H1 (cell line): ENCODE results near the gene METTL1. TPM values are rescaled to one million over a fixed set of nuclear protein-coding genes. Genes with fewer than 3 reads are reported as not detected.

Source experiments
- CTCF ChIA-PET: fragments of 300-600 bp; sonication (Branson Sonifier 250); formaldehyde crosslinking; loops from one replicate; lab custom pipeline; 2021; ENCODE audit not compliant: partially characterized antibody; lab: Charles Lee
- POLR2A ChIA-PET: fragments of 300-600 bp; sonication (Branson Sonifier 250); formaldehyde crosslinking; loops from one replicate; lab custom pipeline; 2021; ENCODE audit warnings: inconsistent platforms; ENCODE audit not compliant: partially characterized antibody; lab: Charles Lee
- DNase-seq, 2 experiments: peaks; one replicate each; pipeline versions ENCODE4 v3.0.0 to v3.0.0-alpha.2; 2010 to 2022; ENCODE audit warnings: low spot score in 2 of 2, low read depth in 1 of 2, mixed read lengths in 1 of 2
- FAIRE-seq: peaks from 2 replicates; lab custom pipeline; 2011; peaks lifted over from hg19 to GRCh38; lab: Jason Lieb, UNC
- H2AFZ ChIP-seq: 2 replicates; pipeline ENCODE4 v1.8.1; 2012; ENCODE audit warnings: low read length, inconsistent platforms
- H2AK5ac ChIP-seq: 2 replicates; pipeline ENCODE4 v1.6.1; 2013; ENCODE audit warnings: low read depth, low read length
- H2BK120ac ChIP-seq: replicated peaks from 2 replicates; pipeline ENCODE3; 2013; ENCODE audit warnings: low read depth, low read length, inconsistent platforms
- H2BK12ac ChIP-seq: 2 replicates; pipeline ENCODE4 v1.6.1; 2013; ENCODE audit warnings: low read depth, low read length
- H2BK15ac ChIP-seq: 2 replicates; pipeline ENCODE4 v1.6.1; 2013; ENCODE audit warnings: low read length
- H2BK20ac ChIP-seq: 2 replicates; pipeline ENCODE4 v1.6.1; 2013; ENCODE audit warnings: low read length
- H2BK5ac ChIP-seq: 2 replicates; pipeline ENCODE4 v1.6.1; 2013; ENCODE audit warnings: low read depth, low read length
- H3K14ac ChIP-seq: 2 replicates; pipeline ENCODE4 v1.6.1; 2013; ENCODE audit warnings: inconsistent platforms; ENCODE audit not compliant: insufficient read length
- H3K18ac ChIP-seq: 2 replicates; pipeline ENCODE4 v1.6.1; 2013; ENCODE audit warnings: low read length; ENCODE audit errors: extremely low read depth
- H3K23ac ChIP-seq: 2 replicates; pipeline ENCODE4 v1.6.1; 2013; ENCODE audit warnings: inconsistent platforms; ENCODE audit not compliant: insufficient read length
- H3K23me2 ChIP-seq: 2 replicates; pipeline ENCODE4 v1.6.1; 2013; ENCODE audit warnings: low read depth, low read length
- H3K27ac ChIP-seq: 2 replicates; pipeline ENCODE4 v1.6.1; 2011; ENCODE audit warnings: low read depth, low read length, inconsistent platforms
- H3K27me3 ChIP-seq, 4 experiments: replicated peaks in 1 of 4; 1 replicate in 1 of 4; 2 replicates in 3 of 4; pipeline versions ENCODE4 v1.6.1 to v1.8.1; 2011 to 2013; ENCODE audit warnings: low read length in 3 of 4, mild to moderate bottlenecking in 3 of 4, inconsistent platforms in 2 of 4, mixed read lengths in 2 of 4, moderate library complexity in 1 of 4; ENCODE audit not compliant: control insufficient read depth in 3 of 4, insufficient read depth in 3 of 4; ENCODE audit errors: extremely low read depth in 1 of 4
- H3K36me3 ChIP-seq, 4 experiments: 2 replicates each; pipeline versions ENCODE4 v1.6.1 to v1.8.1; 2011 to 2013; ENCODE audit warnings: mild to moderate bottlenecking in 4 of 4, low read length in 3 of 4, moderate library complexity in 2 of 4, control low read depth in 1 of 4, inconsistent platforms in 1 of 4; ENCODE audit not compliant: insufficient read depth in 4 of 4, control insufficient read depth in 2 of 4
- H3K4ac ChIP-seq: replicated peaks from 2 replicates; pipeline ENCODE3; 2013; ENCODE audit warnings: low read length, low read depth, mixed read lengths, inconsistent platforms; ENCODE audit not compliant: insufficient read length
- H3K4me1 ChIP-seq, 4 experiments: replicated peaks in 1 of 4; 1 replicate in 1 of 4; 2 replicates in 3 of 4; pipeline versions ENCODE4 v1.6.1 to v1.8.1; 2011 to 2013; ENCODE audit warnings: low read length in 3 of 4, inconsistent platforms in 2 of 4, mixed read lengths in 1 of 4; ENCODE audit not compliant: insufficient read depth in 4 of 4, control insufficient read depth in 3 of 4
- H3K4me2 ChIP-seq, 2 experiments: 2 replicates each; pipeline versions ENCODE4 v1.6.1 to v1.8.1; 2011 to 2013; ENCODE audit warnings: low read depth in 2 of 2, low read length in 2 of 2, control low read depth in 1 of 2, inconsistent platforms in 1 of 2, mild to moderate bottlenecking in 1 of 2; ENCODE audit not compliant: insufficient read depth in 1 of 2
- H3K4me3 ChIP-seq, 4 experiments: fragments of 200-600, 300-600 bp in 1 of 4; sonication (generic), shearing (Covaris generic), sonication (Bioruptor Twin) in 1 of 4; 2 replicates each; pipeline versions ENCODE4 v1.5.1 to v1.8.1; 2011 to 2016; ENCODE audit warnings: low read length in 4 of 4, low read depth in 3 of 4, control low read depth in 2 of 4, inconsistent platforms in 2 of 4, mild to moderate bottlenecking in 2 of 4, mixed read lengths in 1 of 4, moderate library complexity in 1 of 4; ENCODE audit not compliant: insufficient read depth in 2 of 4; ENCODE audit errors: extremely low read depth in 1 of 4
- H3K56ac ChIP-seq: replicated peaks from 2 replicates; pipeline ENCODE3; 2013; ENCODE audit warnings: low read depth, mild to moderate bottlenecking, mixed read lengths, low read length, inconsistent platforms; ENCODE audit not compliant: insufficient read length
- H3K79me1 ChIP-seq: 2 replicates; pipeline ENCODE4 v1.6.1; 2013; ENCODE audit warnings: low read depth, low read length, control low read depth
- H3K79me2 ChIP-seq, 2 experiments: 2 replicates each; pipeline versions ENCODE4 v1.6.1 to v1.8.1; 2012 to 2013; ENCODE audit warnings: low read length in 2 of 2, mild to moderate bottlenecking in 2 of 2, inconsistent platforms in 1 of 2; ENCODE audit not compliant: insufficient read depth in 2 of 2, control insufficient read depth in 1 of 2
- H3K9ac ChIP-seq, 4 experiments: replicated peaks in 1 of 4; 1 replicate in 1 of 4; 2 replicates in 3 of 4; pipeline versions ENCODE4 v1.6.1 to v1.8.1; 2011 to 2013; ENCODE audit warnings: low read depth in 3 of 4, low read length in 3 of 4, control low read depth in 2 of 4, mild to moderate bottlenecking in 2 of 4, moderate library complexity in 2 of 4, inconsistent platforms in 1 of 4; ENCODE audit errors: extremely low read depth in 1 of 4
- H3K9me3 ChIP-seq, 2 experiments: 2 replicates each; pipeline versions ENCODE4 v1.6.1 to v1.8.1; 2012 to 2013; ENCODE audit warnings: mild to moderate bottlenecking in 2 of 2, moderate library complexity in 2 of 2, control low read depth in 1 of 2, inconsistent platforms in 1 of 2, low read depth in 1 of 2, low read length in 1 of 2, mixed read lengths in 1 of 2; ENCODE audit not compliant: insufficient read depth in 2 of 2
- H4K20me1 ChIP-seq, 2 experiments: replicated peaks in 1 of 2; 2 replicates each; pipeline versions ENCODE3 to v1.8.1; 2011 to 2013; ENCODE audit warnings: inconsistent platforms in 2 of 2, low read length in 2 of 2, mild to moderate bottlenecking in 1 of 2; ENCODE audit not compliant: insufficient read depth in 2 of 2, control insufficient read depth in 1 of 2
- H4K5ac ChIP-seq: 2 replicates; pipeline ENCODE4 v1.6.1; 2013; ENCODE audit warnings: low read length, low read depth, mixed read lengths, inconsistent platforms; ENCODE audit not compliant: insufficient read length
- H4K8ac ChIP-seq: 2 replicates; pipeline ENCODE4 v1.8.0; 2013; ENCODE audit warnings: mild to moderate bottlenecking, moderate library complexity, low read length, inconsistent platforms; ENCODE audit not compliant: insufficient read depth; ENCODE audit errors: extremely low read depth
- H4K91ac ChIP-seq: replicated peaks from 2 replicates; pipeline ENCODE3; 2013; ENCODE audit warnings: low read length, mixed read lengths, inconsistent platforms; ENCODE audit not compliant: insufficient read length
- BACH1 ChIP-seq: IDR thresholded peaks from 2 replicates; pipeline ENCODE4 v1.6.1; 2012; ENCODE audit warnings: low read length, improper control_type of control experiment
- GTF2F1 ChIP-seq: IDR thresholded peaks from 2 replicates; pipeline ENCODE4 v1.6.1; 2012; ENCODE audit warnings: low read depth, low read length, improper control_type of control experiment, borderline replicate concordance
- MAX ChIP-seq: IDR thresholded peaks from 2 replicates; pipeline ENCODE4 v1.6.1; 2012; ENCODE audit warnings: inconsistent platforms
- NRF1 ChIP-seq: IDR thresholded peaks from 2 replicates; pipeline ENCODE4 v1.6.1; 2011; ENCODE audit warnings: mild to moderate bottlenecking, low read depth, low read length, improper control_type of control experiment
- POLR2A ChIP-seq, 2 experiments: IDR thresholded peaks; 1 replicate in 1 of 2; 2 replicates in 1 of 2; pipeline ENCODE4 v1.6.1; 2011; ENCODE audit warnings: low read depth in 2 of 2, low read length in 2 of 2, mild to moderate bottlenecking in 2 of 2; ENCODE audit errors: control extremely low read depth in 1 of 2
- RFX5 ChIP-seq: IDR thresholded peaks from 2 replicates; pipeline ENCODE4 v1.6.1; 2011; ENCODE audit warnings: low read depth, low read length, improper control_type of control experiment, borderline replicate concordance
- RXRA ChIP-seq: IDR thresholded peaks from 2 replicates; pipeline ENCODE4 v1.6.1; 2011; ENCODE audit warnings: low read depth, mild to moderate bottlenecking, low read length, moderate library complexity; ENCODE audit not compliant: insufficient read depth
- SP1 ChIP-seq: IDR thresholded peaks from 2 replicates; pipeline ENCODE4 v1.6.1; 2011; ENCODE audit warnings: low read depth, low read length
- SP4 ChIP-seq: IDR thresholded peaks from 2 replicates; pipeline ENCODE4 v1.6.1; 2012; ENCODE audit warnings: low read length, inconsistent platforms
- TCF12 ChIP-seq: IDR thresholded peaks from 2 replicates; pipeline ENCODE4 v1.6.1; 2011; ENCODE audit warnings: low read depth, mild to moderate bottlenecking, low read length
- WGBS, 2 experiments: shearing (Covaris generic) in 1 of 2; methylation state at CpG; one replicate each; pipeline versions ENCODE4 v1.1.6 to v1.1.7; 2013 to 2015; ENCODE audit warnings: low lambda C conversion rate in 2 of 2, mixed read lengths in 2 of 2, inconsistent platforms in 1 of 2, low coverage in 1 of 2, missing lambda C conversion rate in 1 of 2; ENCODE audit not compliant: insufficient replicate concordance in 2 of 2, insufficient coverage in 1 of 2, insufficient read length in 1 of 2; ENCODE audit errors: extremely low coverage in 1 of 2, missing lambda C conversion rate in 1 of 2; 5-methylcytosine and 5-hydroxymethylcytosine counted together
- polyA plus RNA-seq, 7 experiments: library from polyadenylated mRNA; depleted of rRNA in 3 of 7; stranded (reverse) in 5 of 7; unstranded in 2 of 7; fragments of >200 nt in 5 of 7; fragments of 200-250 nt in 2 of 7; gene quantifications; 1 replicate in 5 of 7; 2 replicates in 1 of 7; 4 replicates in 1 of 7; pipeline versions ENCODE4 v1.2.1 to v1.2.3, GENCODE V29; 2011 to 2013; ENCODE audit warnings: missing spikeins in 2 of 7, mixed read lengths in 2 of 7
- total RNA-seq: library from RNA; stranded (reverse); fragmentation: NEBNext Ultra II Directional; extraction: Animal tissue kit (Norgen Biotek cat#: 25700); gene quantifications from 2 replicates; pipeline ENCODE4 v1.2.1, GENCODE V29; 2021
- TF ChIP-seq, protein P1 (sequence below): IDR thresholded peaks from 2 replicates; pipeline ENCODE4 v1.6.1; 2011; ENCODE audit warnings: low read length, improper control_type of control experiment

METTL1 gene
- total and polyA plus RNA-seq, 2 of the 8 experiments (the other 6 are each of a cell fraction or from before 2014, with no cell fraction given): 40.5 to 46.0 TPM

DNA sequence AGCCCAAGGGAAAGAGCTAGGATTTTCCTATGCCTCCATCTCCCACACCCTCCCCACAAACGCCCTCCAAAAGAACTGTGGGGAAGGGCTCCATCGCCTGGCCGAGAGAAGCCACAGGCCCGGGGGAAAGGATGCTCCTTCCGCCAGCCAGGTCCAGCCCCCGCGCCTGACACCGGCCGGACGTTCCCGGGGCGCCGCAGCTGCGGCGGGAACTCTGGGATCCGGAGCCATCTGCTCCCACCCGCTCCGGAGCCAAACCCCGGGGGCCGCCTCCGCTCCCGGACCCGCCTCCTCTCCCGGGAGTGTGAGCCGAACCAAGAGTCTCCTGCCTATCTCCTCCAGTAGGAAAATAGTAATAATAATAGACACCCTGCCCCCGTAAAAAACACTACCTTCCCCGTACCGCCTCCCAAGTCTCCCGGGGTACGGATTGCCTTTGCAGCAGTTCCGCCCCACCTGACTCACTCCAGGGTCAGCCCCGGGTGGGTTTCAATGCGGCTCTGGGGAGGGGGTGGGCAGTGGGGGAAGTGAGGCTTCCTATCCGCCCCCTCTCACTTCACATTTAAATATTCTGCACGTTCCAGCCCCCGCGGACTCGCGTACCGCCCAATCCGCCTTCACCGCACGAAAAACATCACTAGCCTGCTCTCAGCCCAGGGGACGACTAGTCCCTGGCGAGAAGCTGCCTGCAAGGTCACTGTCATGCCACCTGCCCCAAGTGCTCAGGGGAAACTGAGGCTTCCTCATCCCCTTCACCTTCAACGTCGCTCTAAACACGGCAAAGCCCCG is 35.8 kb downstream of the METTL1 start:
- Histone ChIP-seq H3K23ac (no peak overlapping the region), H2BK120ac (no peak overlapping the region), H3K4me2 (peak overlapping the region; percentile 79 to 93), H2BK15ac (peak overlapping the region; percentile 92; the same call in 1 of the 2 replicates), H3K14ac (no peak overlapping the region), H3K27ac (no peak overlapping the region), H3K4me1 (peaks cover 6 to 29% (median 12%) of the 10 kb centered on the region in 4 experiments; a peak in 6 of 7 replicates), H4K5ac (no peak overlapping the region), H2BK5ac (no peak overlapping the region), H3K79me2 (no peaks in the 10 kb centered on the region), H4K20me1 (peaks cover 0 to 17% of the 10 kb centered on the region in 2 experiments), H3K9ac (no peak overlapping the region), H3K23me2 (peaks cover 2% of the 10 kb centered on the region; the same call in 1 of the 2 replicates), H3K79me1 (no peaks in the 10 kb centered on the region), H2BK12ac (peak overlapping the region; percentile 84; the same call in 1 of the 2 replicates), H3K4ac (peak overlapping the region; percentile 75), H3K9me3 (no peaks in the 10 kb centered on the region; a peak in 1 of 4 replicates), H3K27me3 (peaks cover 50 to 97% (median 90%) of the 10 kb centered on the region in 4 experiments), H3K56ac (no peak overlapping the region), H2BK20ac (no peak overlapping the region), H3K4me3 (peak overlapping the region; percentile 19 to 76 (median 30)), H4K8ac (no peak overlapping the region), H3K36me3 (peaks cover 0 to 6% (median 0%) of the 10 kb centered on the region in 4 experiments; a peak in 1 of 8 replicates), H3K18ac (no peak overlapping the region), H2AK5ac (no peak overlapping the region), H2AFZ (no peak overlapping the region), H4K91ac (no peak overlapping the region)
- DNase-seq (peak in 1 of 2 experiments; percentile 80), FAIRE-seq (no peak)
- POLR2A ChIA-PET: interaction anchor here (0.7 to 5.2 kb wide), 26 partner anchors 9 to 218 kb away, joined by 3 to 59 read pairs (median 4); partner anchors contain the start of genes ARHGEF25, CDK4, DDIT3 and EEF1AKMT3
- 2% methylated on average over 38 of the region's 49 CpGs; no CpG with 5 or more reads in 1 of the 2 experiments for WGBS, 2 experiments
- CTCF ChIA-PET: interaction anchor here (0.6 to 11.2 kb wide), 26 partner anchors 8 to 281 kb away, joined by 3 to 149 read pairs (median 5); partner anchors contain the start of genes ARHGEF25, B4GALNT1, CYP27B1 and OS9
- TF ChIP-seq SP1 (0 out of 2 replicates have a peak, but pooled peaks have one; percentile 52), POLR2A (IDR thresholded peaks at IDR 0.05; ENCODE audit: control extremely low read depth in 1 of 2, low read depth in 2 of 2, low read length in 2 of 2) (no peak), SP4 (no peak), NRF1 (no peak), RXRA (no peak), BACH1 (no peak), MAX (no peak), TCF12 (peak; percentile 68; the same call in 1 of the 2 replicates), RFX5 (no peak), GTF2F1 (no peak)
- TF ChIP-seq, protein P1, sequence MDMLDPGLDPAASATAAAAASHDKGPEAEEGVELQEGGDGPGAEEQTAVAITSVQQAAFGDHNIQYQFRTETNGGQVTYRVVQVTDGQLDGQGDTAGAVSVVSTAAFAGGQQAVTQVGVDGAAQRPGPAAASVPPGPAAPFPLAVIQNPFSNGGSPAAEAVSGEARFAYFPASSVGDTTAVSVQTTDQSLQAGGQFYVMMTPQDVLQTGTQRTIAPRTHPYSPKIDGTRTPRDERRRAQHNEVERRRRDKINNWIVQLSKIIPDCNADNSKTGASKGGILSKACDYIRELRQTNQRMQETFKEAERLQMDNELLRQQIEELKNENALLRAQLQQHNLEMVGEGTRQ: no peak
